ENCODE data around the gene PHLPP1. TPM values are rescaled to one million over a fixed set of nuclear protein-coding genes. Genes with fewer than 3 reads are reported as not detected.

PHLPP1 gene
- total RNA-seq, 4 donors from 2014 or later, result 5.5 to 9.7 (median 8.0) TPM

DNA sequence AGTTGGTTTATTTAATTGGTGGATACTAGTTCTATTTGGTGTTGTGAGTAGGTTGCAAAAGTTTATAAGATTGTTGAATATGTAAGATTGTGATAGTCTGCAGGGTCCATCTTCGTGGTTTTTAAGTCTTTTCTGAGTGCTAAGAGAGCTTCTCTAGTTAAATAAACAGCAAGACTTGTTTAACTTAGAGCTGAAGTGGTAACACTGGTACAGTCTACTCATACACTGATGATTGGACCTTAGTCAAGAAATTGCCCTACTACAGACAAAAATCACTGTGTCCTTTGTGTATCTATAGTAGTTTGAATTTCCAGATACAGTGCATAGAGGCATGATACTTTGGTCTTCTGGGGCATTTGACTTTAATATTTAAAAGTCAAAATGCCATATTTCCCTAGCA, 94.6 kb downstream of the PHLPP1 start:
- no peak for TF ChIP-seq POLR2A (IDR thresholded peaks at IDR 0.05)
- TF ChIP-seq, protein P1, sequence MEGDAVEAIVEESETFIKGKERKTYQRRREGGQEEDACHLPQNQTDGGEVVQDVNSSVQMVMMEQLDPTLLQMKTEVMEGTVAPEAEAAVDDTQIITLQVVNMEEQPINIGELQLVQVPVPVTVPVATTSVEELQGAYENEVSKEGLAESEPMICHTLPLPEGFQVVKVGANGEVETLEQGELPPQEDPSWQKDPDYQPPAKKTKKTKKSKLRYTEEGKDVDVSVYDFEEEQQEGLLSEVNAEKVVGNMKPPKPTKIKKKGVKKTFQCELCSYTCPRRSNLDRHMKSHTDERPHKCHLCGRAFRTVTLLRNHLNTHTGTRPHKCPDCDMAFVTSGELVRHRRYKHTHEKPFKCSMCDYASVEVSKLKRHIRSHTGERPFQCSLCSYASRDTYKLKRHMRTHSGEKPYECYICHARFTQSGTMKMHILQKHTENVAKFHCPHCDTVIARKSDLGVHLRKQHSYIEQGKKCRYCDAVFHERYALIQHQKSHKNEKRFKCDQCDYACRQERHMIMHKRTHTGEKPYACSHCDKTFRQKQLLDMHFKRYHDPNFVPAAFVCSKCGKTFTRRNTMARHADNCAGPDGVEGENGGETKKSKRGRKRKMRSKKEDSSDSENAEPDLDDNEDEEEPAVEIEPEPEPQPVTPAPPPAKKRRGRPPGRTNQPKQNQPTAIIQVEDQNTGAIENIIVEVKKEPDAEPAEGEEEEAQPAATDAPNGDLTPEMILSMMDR (IDR thresholded peaks at IDR 0.05 in 4 of 5, conservative IDR thresholded peaks at IDR 0.05 in 1 of 5), result no peak
- intact Hi-C loops (cut with DNase I; ENCODE audit: low total_unique reads), result no loop called here
- Histone ChIP-seq H3K27me3 (no peaks in the 10 kb centered on the region), H3K9me3 (no peaks in the 10 kb centered on the region), H3K27ac (no peak overlapping the region), H3K4me3 (no peak overlapping the region), H3K4me1 (peaks cover 4 to 5% of the 10 kb centered on the region in 2 donors), H3K36me3 (no peaks in the 10 kb centered on the region)
- no peak for ATAC-seq
- in situ Hi-C loops (cut with MboI; ENCODE audit: low sequenced_read_pairs in 4 of 4), result no loop called here
- DNase-seq, result no peak

DNA sequence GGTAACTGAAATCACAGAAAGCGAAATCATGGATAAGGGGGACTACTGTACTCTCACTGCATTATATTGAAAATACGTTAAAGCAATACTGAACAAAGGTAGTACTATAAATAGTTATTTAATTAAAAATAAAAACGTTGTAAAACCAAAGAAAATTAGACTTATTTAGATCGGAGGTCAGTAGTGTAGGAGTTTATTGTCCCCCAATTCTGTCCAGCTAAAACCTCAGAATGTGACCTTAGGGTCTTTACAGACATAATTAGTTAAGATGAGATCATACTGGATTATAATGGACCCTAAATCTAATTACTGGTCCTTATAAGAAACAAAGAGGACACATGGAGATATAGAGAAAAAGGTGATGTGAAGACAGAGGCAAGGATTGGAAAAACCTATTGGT, 95.3 kb downstream of the PHLPP1 start:
- TF ChIP-seq, protein P1 (IDR thresholded peaks at IDR 0.05 in 4 of 5, conservative IDR thresholded peaks at IDR 0.05 in 1 of 5), result no peak
- no peak for TF ChIP-seq POLR2A (IDR thresholded peaks at IDR 0.05)
- intact Hi-C loops (cut with DNase I; ENCODE audit: low total_unique reads) (no loop called here), in situ Hi-C loops (cut with MboI; ENCODE audit: low sequenced_read_pairs in 4 of 4) (no loop called here)
- H3K27me3 ChIP-seq, result no peaks in the 10 kb centered on the region
- ATAC-seq (no peak), DNase-seq (no peak)
- H3K9me3 ChIP-seq, result no peaks in the 10 kb centered on the region
- peaks cover 4 to 5% of the 10 kb centered on the region in 2 donors for H3K4me1 ChIP-seq
- H3K36me3 ChIP-seq, result no peaks in the 10 kb centered on the region
- no peak overlapping the region for H3K27ac ChIP-seq
- no peak overlapping the region for H3K4me3 ChIP-seq

DNA sequence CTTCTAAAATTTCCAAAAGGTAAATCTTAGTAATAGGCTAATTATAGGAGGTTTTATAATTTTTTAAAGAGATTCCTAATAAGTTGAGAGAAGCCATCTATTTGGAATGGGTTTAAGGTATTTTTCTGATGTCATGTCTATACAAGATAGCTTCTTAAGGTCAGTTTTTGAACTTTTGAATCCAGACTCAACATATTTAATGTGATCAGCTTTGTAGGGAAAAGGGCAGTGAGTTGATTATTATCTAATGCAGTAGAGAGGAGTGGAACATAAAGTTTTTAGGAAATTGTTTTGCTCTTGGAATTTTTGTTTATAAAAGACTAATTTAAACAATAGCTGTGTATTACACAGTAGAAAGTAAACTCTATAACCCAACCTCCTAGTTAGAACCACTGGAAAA, 96.3 kb downstream of the PHLPP1 start:
- no peaks in the 10 kb centered on the region for H3K27me3 ChIP-seq
- H3K4me3 ChIP-seq, result no peak overlapping the region
- ATAC-seq, result no peak
- intact Hi-C loops (cut with DNase I; ENCODE audit: low total_unique reads) (no loop called here), in situ Hi-C loops (cut with MboI; ENCODE audit: low sequenced_read_pairs in 4 of 4) (no loop called here)
- H3K36me3 ChIP-seq, result no peaks in the 10 kb centered on the region
- peaks cover 0 to 4% of the 10 kb centered on the region in 2 donors for H3K4me1 ChIP-seq
- no peak for DNase-seq
- no peak for TF ChIP-seq POLR2A (IDR thresholded peaks at IDR 0.05)
- TF ChIP-seq, protein P1 (IDR thresholded peaks at IDR 0.05 in 4 of 5, conservative IDR thresholded peaks at IDR 0.05 in 1 of 5), result no peak
- H3K9me3 ChIP-seq, result no peaks in the 10 kb centered on the region
- no peak overlapping the region for H3K27ac ChIP-seq

DNA sequence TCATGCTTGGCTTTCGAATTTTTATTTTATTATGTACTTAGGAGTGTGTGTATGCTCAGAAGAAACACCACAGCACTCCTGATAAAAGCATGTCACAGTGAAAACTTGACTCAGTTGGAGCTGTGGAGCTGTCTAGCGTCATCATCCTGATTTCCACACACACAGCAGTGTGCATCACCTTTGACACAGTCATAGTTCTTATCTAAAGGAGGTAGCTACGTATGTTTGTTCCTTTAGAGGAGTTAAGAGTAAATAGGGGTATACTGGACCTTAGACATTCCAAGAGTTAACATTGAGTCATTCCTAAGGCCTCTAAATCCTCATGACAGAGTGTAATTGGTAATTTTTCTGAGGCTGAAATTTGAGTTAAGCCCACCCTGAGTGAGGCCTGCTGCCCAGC, 96.9 kb downstream of the PHLPP1 start:
- ATAC-seq, result no peak
- in situ Hi-C loops (cut with MboI; ENCODE audit: low sequenced_read_pairs in 4 of 4), result no loop called here
- intact Hi-C loops (cut with DNase I; ENCODE audit: low total_unique reads), result no loop called here

More for the DNA sequence above, 96.9 kb downstream of the PHLPP1 start:
- Histone ChIP-seq H3K4me3 (no peak overlapping the region), H3K4me1 (peaks cover 0 to 4% of the 10 kb centered on the region in 2 donors), H3K27me3 (no peaks in the 10 kb centered on the region), H3K36me3 (no peaks in the 10 kb centered on the region), H3K9me3 (no peaks in the 10 kb centered on the region), H3K27ac (no peak overlapping the region)
- no peak for TF ChIP-seq POLR2A (IDR thresholded peaks at IDR 0.05)
- TF ChIP-seq, protein P1 (IDR thresholded peaks at IDR 0.05 in 4 of 5, conservative IDR thresholded peaks at IDR 0.05 in 1 of 5), result no peak
- no peak for DNase-seq

Data from gastrocnemius medialis (tissue), 4 donors.